Measurements from ENCODE around the gene KCNQ4.
A peak's percentile ranks its signal among the peaks of the same experiment; 100 is the strongest.

Gene KCNQ4

DNA sequence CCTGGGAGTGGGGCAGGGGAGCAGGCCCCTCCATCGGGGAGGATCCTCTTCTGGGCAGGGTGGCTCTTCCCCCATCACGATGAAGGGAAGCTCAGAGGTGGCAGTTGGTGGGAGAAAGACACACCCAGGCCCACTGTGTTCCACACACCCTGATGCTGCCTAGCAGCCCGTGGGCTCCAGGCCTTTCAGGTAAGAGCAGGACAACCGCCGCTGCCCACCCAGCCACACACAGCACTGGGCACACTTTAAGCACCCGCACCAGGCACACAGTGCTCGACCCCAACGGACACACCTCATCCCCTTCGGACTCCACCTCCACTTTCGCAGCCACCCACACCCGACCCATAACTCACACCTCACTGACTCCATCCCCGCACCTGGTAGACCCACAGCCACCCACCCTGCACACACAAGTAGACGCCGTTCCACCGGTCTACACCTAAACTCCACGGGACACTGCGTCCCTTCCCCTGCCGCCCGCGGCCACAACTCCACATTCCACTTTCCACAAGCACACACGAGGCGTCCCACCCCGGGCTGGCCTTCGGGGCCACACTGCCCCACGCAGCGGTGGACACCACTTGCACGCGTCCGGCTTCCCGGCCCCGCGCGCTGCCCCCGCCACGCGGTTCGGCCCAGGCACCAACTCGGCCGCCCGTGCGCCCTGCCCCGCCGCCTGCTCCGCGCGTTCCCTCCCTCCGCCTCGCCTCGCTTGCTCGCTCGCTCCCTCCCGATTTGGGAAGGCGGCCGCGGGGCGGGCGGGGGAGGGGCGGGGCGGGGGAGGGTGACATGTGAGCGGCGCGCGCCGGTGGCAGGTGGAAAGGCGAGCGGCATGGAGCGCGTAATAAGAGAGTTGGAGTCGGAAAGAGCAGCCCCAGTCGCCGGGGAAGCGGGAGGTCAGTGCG is at the start of gene KCNQ4:
Gene KCNQ4 (plus strand): TSS at position 787 of the 905 bp plus-strand sequence. CDS start 307 bp downstream, outside the sequence.
- DNase-seq (ENCODE audit: low read depth), result no peak

DNA sequence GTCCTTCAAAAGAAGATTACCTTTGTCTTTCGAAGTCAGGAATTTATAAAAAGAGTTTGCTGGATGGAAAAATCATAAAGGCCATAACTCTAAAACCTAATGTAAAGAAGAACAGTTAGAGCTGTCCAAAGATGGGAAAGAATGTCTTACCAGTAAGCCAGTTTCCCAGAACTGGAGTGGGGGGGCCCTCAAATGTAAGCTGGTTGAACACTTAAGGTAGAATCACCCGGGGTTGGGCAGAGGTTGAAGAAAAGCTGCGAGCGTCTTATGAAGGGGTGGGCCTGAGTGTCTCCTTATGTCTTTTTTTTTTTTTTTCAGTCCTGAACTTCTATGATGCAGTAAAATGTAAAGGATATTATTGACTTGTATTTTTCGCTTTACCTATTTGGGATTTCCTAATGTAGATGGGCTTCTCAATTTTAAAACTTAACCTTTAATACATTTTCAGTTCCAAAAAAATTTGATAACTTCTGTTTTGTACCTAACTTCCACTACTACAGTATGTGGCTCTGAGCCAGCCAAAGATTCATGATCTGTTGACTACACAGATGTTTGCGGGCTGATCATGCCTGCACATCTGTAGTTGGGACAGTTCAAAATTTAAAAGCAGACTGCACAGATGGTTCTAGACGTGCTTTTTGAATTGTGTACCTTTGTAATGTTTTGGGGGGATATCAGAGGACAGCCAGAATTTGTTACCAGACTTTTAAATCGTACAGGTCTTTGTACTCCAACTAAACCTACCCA is 48.5 kb upstream of the KCNQ4 start:
- no peak for DNase-seq (ENCODE audit: low read depth)

DNA sequence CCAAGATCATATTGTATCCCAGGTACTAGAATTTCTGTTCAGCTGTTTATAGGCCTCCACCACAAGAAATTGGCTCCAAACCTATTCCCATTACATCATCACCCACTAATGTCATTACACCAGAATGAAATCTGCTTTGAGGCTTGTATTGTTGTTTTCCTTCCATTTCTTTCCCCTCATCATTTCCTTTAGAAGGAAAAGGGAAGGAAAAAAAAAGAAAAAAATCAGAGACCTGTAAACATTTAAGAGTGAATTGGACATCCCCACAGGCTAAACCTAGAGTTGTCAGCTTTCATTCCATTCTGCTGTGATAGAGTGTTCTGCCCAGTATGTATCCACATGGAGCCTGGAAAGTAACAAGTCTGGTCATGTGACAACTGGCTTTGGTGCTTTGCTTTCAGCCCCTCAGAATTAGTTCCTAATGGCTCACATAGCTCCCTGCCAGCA is 47.5 kb upstream of the KCNQ4 start:
- DNase-seq (ENCODE audit: low read depth), result peak; percentile 89

DNA sequence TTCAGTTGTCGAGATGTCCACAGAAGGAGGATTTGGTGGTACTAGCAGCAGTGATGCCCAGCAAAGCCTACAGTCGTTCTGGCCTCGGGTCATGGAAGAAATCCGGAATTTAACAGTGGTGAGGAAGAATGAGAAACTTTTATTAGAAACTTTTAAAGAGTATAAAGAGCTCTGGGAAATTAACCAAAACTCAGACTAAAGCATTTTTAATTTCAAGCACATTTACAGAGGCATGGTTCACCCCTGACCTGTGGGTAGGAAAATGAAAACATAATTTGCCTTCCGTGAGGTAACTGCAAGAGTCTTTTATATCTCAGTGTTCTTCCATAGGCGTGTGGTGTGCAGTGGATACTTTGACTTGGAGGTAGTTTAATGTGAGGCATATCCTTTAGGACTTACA is 44.8 kb upstream of the KCNQ4 start:
- DNase-seq (ENCODE audit: low read depth), result no peak

DNA sequence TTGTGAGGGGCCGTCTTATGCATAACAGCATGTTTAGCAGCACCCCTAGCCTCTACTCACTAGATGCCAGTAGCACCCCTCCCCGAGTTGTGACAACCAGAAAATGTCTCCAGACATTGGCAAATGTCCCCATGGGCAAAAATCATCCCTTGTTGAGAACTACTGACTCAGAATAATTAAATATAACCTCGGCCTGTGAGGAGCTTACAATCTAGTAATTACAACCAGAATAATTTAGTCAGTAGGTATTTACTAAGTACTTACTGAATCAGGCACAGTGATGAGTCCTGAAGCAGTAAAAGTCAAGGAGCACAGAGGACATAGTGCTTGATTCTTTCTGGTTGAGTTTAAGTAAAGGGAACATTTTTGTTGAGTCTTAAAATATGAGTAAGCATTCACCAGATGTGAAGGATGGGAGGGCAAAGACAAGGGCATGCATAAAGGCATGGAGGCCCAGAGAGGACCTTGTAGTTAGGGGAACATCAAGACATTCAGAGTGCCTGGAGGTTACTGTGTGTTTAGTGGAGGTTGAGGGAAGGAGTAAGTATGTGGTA is 44.1 kb upstream of the KCNQ4 start:
- DNase-seq (ENCODE audit: low read depth), result no peak

DNA sequence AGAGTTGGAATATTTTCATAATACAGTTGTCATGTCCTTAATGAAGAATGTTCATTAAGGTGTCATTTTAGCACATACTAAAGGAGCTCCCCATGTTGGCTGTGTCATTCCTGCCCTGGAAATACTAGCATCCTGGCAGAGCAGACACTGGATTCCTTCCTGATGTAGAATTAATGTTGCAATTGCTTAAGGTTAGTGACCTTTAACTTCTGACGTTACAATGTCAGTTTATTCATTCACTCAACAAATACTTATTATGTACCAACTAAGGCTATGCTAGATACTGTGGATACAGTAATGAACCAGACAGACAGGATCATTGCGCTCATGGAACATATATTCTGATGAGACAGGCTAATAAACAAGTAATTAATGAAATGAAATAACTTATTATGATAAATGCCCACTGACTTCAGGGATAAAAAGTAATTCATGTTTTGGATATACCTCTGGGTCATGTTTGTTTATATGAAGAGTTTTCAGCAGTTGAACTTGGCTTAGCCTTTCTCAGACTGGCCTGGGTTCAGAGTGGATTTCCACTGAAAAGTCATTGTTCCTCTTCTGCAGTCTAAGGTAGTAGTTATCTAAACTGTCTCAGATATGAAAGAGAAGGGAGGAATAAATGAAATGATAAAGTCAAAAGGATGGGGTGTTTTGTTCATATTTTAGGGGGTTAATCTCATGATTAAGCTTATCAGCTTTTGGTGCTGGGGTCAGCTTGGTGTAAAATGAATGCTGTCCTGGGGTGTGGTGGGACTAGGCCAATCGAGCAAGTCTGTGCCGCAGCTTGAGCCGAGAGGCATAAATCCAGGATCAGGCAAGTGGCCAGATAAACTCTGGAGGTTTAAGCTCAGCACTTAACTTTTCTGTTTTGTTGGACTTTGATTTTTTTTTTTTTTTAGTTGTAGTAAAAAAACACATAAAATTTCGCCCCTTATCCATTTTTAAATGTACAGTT is 43.3 kb upstream of the KCNQ4 start:
- DNase-seq (ENCODE audit: low read depth), result no peak

DNA sequence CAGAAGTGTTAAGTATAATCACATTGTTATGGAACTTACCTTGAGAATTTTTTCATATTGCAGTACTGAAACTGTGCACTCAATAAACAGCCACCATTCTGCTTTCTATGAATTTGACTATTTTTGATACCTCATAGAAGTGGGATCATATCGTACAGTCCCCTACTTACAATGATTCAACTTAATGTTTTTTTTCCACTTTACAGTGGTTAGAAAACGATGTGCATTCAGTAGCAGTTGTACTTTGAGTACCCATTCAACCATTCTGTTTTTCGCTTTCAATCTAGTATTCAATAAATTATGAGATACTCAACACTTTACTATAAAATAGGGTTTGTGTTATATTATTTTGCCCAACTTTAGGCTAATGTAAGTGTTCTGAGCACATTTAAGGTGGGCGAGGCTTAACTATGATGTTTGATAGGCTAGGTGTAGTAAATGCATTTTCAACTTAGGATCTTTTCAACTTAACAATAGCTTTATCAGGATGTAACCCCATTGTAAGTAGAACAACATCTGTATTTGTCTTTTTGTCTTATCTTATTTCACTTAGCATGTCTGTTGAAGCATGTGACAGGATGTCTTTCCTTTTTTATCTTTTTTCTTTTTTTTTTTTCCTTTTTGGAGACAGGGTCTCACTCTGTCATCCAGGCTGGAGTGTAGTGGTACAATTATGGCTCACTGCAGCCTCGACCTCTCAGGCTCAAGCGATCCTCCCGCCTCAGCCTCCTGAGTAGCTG is 42.4 kb upstream of the KCNQ4 start:
- no peak for DNase-seq (ENCODE audit: low read depth)

DNA sequence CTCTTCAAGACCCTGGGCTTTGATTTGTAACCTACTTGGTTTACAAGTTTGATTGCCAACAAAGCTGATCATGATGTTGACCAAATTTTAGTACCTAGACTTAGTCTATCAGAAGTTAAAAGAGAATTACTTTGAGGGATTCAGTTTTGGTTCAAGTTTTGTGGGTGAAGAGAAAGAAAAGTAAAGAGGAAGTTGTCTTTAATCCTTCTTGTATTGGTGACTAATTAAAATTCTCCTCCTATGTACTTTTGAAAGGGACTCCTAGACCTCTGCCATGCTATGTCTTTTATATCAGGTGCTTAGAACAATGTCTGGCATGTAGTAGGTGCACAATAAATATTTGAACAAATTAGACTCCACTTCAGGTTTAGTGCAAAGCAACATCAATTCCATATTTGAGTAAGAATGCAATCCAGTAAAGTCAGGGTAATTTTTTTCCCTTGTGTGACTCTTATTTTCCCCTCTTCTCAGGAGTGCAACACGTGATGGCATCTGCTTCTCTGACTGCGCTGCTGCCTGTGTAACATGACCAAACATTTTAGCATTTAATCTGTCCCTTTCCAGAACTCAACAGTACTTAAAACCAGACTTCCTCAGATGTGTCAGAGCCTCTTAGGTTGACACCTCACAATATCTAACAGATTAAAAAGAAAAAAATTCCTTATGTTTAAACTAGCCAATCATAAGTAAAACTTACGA is 41.1 kb upstream of the KCNQ4 start:
- no peak for DNase-seq (ENCODE audit: low read depth)

DNA sequence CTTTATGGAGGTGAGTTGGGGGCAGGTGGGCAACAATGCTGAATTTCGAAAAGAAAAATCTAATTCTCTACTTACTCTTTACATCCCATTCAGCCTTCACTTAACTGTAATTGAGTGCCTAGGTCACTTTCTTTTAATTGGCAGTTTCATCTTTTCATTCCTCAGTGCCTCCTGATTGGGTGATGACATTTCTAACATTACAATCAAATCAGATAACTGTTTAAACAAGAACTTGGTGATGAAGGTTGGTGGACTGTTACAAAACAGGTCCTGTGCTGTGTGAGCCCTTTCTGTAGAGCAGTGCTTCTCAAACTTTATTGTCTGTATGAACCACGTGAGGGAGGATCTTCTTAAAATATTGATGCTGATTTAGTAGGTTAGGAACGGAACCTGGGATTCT is 40.1 kb upstream of the KCNQ4 start:
- no peak for DNase-seq (ENCODE audit: low read depth)

DNA sequence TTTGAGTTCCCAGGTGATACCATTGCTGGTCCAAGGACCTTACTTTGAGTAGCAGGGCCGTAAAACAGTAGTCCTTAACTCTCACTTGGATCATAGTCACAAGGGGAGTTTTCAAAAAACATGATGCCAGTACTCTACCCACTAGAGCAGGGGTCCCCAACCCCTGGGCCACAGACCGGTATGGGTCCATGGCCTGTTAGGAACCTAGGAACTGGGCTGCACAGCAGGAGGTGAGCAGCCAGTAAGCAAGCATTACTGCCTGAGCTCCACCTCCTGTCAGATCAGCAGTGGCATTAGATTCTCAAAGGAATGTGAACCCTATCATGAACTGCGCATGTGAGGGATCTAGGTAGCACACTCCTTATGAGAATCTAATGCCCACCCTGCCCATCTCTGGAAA is 39.7 kb upstream of the KCNQ4 start:
- no peak for DNase-seq (ENCODE audit: low read depth)

DNA sequence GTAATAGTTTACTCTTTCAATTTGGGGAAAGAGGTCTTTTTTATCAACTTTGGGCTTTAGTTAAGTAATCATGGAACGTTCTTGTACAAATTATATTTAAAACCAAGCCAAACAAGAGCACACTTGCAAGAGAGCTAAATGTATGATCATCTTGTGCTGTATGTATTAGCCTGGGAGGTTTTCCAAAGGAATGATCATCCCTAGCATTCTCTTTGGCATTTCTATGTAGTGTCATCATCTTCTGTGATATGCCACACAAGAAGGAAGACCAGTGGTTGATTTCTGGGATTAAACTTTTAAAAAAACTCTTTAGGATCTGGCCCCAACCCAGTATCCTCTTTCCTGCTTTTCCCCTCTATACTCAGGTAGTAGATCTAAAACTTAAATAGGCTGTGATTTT is 38.4 kb upstream of the KCNQ4 start:
- no peak for DNase-seq (ENCODE audit: low read depth)

DNA sequence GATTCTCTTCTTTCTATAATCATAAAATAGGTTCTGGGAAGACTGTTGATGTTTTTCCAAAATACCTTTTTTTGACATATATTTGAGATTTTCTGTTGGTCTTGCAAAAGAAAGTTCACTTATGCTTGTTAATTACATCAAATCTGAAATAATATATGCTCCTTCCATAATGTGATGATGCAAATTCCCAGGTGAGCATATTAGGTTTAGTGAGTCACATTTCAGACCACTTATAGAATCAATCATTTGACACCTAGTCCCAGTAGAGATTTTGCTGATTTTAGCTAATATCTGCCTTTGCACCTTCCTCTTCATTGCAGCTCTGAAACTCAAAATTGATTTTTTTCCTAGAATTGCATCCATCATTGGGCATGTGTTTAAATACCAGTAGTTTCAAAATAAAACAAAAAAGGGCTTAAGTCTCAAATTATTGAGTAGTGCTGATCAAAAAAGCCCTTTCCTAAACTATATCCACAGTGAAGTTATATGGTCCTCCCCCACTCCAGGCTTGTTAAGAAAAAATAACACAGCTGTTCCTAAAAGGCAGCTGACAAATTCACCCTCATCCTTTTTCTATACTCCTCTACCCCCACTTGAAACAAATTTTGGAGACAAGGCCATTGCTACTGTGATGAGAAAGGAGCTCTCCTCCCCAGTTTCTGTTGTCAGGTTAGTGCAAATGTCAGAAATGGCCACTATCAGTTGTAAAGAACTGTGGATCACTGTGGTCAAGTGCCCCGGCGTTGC is 37.1 kb upstream of the KCNQ4 start:
- no peak for DNase-seq (ENCODE audit: low read depth)

DNA sequence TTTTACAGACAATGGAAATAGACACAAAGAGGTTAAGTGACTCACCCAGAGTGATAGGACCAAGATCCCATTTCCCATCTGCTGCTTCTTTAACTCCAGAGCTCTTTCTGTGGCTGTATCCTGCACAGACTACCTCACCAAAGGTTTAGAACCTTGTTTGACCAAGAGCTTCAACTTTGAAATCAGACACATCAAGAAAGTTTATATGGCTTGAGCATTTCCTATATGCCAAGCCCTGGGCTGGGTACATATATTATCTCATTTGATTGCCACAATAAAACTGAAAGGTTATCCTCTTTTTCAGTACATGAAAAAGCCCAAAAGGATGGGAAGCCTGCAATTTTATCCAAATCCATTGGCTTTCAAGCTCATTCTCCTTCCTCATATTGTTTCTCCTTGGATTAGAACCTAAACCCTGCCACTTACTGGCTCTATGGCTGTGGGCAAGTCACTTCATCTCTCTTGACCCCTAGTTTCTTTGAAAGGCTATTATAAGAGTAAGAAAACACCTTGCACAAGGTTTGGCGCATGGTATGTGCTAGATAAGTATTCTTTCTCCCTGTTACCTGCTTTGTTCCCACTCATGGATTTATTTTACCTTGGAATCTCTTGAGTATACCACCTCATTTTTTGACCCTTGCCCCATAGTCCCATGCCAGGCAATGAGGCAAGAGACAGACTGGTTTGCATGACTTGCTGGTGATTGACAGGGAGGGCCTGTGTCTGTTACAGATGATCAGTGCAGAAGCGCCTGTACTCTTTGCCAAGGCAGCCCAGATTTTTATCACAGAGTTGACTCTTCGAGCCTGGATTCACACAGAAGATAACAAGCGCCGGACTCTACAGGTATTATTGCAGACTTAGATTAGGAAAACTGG is 34.5 kb upstream of the KCNQ4 start:
- DNase-seq (ENCODE audit: low read depth), result no peak

DNA sequence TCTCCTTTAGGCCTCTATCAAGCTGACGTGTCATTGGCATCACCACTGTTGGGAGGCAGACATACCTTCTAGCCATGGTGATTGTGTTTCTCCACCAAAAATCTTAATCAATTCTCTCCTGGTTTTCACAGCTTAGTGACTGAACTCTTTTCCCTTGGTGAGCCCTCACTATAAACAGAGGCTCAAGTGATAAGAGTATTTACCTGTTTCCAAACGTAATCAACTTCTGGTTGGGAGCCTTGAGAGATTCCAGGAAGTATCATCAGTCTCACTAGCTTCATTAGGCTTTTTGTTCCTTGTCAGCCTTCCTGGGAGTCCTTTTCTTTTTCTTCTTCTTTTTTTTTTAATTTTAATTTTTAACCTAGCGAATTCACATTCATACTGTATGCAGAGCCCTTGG is 33.8 kb upstream of the KCNQ4 start:
- no peak for DNase-seq (ENCODE audit: low read depth)

DNA sequence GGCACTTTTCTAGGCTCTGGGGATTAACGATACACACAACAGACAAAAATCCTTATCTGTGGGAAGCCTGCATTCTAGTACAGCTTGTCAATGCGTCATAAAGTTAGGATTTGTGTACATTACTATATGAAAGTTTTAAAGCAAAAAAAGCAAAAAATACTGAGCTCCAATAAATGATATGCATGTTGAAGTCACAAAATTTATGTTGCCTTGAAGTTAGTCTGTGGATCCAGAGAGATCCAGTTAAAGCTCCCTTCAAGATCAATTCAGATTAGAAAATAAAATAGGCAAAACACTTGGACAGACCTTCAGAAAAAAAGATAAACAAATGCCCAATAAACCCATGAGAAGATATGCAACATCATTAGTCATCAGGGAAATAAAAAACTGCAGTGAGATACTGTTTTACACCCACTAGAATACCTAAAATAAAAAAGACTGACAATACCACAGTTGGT is 33.1 kb upstream of the KCNQ4 start:
- peak; percentile 56 for DNase-seq (ENCODE audit: low read depth)

DNA sequence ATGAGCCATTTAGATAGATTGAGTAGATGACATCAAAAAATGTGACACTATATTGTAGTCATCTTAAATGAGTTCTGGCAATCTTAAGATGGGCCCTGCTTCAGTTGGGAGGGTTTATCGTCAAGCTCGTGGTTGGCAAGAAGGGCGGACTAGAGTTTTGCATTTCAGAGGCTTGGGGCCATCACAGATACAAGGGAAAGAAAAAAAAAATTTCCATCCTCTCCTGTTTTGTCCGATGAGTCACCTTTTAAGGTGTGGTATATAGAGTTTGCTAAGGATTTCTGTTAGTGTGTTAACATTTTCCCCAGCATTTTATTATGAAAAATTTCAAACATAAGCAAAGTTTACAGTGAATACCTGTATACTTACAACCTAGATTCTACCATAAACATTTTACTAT is 31.8 kb upstream of the KCNQ4 start:
- no peak for DNase-seq (ENCODE audit: low read depth)

DNA sequence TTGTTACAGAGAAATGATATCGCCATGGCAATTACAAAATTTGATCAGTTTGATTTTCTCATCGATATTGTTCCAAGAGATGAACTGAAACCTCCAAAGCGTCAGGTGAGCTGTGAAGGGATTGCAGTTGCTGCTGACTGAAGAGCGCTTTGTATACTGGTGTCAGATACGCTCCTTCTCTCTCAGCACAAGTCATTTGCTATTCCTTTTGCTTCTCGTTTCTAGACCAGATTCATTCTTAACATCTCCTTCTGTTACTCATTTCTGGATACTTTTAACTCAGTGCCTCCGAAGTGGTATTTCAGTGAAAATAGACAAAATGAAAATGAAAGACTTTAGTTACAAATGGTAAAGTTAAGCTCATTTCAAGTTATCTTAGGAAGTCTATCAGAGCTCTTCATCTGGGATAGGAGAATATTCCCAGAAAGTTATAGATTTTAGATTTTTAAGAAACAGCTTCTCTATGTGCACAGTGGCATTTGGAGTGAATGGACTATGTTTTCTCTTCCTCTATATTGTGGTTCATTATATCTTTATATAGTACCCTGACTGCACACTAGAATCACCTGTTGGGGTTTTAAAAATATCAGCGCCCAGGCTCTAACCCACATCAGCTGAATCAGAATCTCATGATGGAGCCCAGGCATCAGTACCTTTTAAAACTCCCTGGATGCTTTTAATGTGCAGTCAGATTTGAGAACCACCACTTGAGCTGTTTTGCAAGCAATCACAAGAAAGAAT is 30.3 kb upstream of the KCNQ4 start:
- DNase-seq (ENCODE audit: low read depth), result no peak

DNA sequence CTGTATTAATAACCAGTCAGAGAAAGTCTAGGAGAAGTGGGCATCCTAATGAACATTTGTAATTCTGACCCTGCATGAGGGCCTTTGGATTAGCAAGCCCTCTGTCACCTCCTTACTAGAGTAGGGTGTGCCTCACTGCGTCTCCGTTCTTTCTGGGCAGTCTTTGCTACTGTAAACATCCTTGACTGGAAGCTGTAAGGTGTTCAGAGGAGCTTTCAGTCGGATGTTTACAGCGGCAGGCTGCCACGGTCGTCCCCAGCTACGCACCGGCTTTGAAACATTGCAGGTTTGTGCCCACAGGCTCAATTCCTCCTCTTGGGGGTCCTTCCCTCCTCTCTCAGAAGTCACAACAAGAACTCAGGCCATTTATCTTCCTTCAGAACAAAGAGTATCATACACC is 29.4 kb upstream of the KCNQ4 start:
- DNase-seq (ENCODE audit: low read depth), result no peak
